Activated CD4-positive, alpha-beta T cell treated with anti-CD3 and anti-CD28 coated beads for 24 hours (primary cell): Measurements from ENCODE around the gene SCAF1.

ENCODE experiments used
- DNase-seq, 2 donors: peaks; one replicate each; pipeline ENCODE4 v3.0.0-alpha.2; 2020; ENCODE audit warnings: low read depth in 2 of 2

Gene SCAF1

DNA sequence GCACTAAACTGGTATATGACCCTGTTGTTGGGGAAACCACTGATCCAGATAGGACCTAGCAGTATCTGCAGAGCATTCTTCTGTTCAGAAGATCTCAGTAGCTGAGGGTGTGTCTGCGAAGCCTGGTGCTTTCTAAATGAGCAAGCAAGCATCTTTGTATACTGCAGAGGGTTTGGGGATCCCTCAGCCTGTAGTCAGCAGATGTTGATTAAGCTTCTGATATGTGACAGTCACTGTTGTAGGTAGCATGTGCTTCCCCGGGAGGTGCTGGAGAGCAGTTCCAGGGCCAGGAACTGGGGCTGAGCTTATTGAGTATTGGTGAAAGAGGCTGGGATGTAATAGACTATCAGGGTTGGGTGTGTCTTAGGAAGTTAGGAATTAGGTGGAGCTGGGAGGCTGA is 1.5 kb downstream of the SCAF1 start:
- no peak for DNase-seq

DNA sequence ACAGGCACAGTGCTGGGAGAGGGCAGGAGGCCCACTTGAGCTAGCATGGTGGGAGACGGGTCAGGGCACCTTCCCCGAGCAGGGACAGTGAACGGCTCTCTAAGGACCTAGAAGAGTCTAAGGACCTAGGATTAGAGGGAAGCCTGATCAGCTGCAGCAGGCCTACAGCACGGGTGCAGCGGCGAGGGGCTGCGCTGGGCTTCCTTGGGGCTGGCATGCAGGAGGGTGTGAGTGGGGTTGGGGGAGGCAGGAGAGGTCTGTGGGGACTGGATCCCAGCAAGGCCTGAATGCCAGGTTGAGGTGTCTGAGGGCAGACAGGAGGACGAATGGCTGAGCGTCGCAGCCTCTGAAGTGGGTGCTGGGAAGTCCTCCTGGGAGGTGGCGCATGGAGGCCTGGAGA is 3.6 kb downstream of the SCAF1 start:
- DNase-seq: no peak

DNA sequence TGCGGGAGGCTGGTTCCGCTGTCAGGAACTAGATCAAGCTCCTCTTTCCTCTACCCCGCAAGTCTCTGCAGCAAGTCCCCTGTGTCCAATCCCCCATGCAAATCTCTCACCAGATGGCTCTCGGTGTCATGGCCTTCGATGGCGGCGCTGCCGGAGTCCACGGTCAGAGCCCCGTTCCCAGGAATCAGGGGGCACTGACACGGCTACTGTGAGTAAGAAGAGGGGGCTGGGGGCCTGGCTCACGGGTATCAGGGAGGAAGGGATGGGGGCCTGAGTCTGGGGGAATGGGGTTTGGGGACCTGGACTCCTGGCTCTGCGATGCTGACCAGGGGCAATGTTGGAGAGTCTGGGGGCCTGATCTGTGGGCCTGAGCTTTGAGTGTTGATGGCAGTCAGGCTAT is 4.0 kb downstream of the SCAF1 start:
- DNase-seq: no peak

DNA sequence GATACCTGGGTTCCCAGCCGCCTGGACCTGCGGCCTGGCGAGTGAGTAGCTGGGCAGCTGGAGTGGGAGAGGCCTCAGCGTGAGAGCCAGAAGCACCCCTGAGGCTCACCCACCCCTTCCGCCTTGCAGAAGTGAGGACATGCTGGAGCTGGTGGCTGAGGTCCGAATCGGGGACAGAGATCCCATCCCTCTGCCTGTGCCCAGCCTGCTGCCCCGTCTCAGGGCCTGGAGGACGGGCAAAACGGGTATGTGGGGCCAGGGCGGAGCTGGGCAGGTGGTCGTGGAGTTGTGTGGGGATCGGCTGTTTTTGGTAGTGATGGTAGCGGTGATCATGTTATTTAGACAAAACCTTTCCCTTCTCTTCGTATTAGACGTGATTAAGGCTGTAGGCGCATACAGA is 4.6 kb downstream of the SCAF1 start:
- DNase-seq: no peak

DNA sequence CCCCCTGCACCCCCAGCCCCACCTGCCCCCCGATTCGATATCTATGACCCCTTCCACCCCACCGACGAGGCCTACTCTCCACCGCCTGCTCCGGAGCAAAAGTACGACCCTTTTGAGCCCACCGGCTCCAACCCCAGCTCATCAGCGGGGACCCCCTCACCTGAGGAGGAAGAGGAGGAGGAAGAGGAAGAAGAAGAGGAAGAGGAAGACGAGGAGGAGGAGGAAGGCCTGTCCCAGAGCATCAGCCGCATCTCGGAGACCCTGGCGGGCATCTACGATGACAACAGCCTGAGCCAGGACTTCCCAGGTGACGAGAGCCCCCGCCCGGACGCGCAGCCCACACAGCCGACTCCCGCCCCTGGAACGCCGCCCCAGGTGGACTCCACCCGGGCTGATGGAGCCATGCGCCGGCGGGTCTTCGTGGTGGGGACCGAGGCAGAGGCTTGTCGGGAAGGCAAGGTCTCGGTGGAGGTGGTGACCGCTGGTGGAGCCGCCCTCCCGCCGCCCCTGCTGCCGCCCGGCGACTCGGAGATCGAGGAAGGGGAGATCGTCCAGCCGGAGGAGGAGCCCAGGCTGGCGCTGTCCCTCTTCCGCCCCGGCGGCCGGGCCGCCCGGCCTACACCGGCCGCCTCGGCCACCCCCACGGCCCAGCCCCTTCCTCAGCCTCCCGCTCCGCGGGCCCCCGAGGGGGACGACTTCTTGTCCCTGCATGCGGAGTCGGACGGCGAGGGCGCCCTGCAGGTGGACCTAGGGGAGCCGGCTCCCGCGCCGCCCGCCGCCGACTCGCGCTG is 9.2 kb downstream of the SCAF1 start:
- DNase-seq: no peak

DNA sequence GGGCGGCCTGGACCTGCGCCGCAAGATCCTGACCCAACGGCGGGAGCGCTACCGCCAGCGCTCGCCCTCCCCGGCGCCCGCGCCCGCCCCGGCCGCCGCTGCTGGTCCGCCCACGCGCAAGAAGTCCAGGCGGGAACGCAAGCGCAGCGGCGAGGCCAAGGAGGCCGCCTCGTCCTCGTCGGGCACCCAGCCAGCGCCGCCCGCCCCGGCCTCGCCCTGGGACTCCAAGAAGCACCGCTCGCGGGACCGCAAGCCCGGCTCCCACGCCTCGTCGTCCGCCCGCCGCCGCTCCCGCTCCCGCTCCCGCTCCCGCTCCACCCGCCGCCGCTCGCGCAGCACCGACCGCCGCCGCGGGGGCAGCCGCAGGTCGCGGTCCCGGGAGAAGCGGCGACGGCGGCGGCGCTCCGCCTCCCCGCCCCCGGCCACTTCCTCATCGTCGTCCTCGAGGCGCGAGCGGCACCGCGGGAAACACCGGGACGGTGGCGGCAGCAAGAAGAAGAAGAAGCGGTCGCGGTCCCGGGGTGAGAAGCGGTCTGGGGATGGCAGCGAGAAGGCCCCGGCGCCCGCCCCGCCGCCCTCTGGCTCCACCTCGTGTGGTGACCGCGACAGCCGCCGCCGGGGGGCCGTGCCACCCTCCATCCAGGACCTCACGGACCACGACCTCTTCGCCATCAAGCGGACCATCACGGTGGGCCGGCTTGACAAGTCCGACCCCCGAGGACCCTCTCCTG is 10.0 kb downstream of the SCAF1 start:
- DNase-seq: no peak

DNA sequence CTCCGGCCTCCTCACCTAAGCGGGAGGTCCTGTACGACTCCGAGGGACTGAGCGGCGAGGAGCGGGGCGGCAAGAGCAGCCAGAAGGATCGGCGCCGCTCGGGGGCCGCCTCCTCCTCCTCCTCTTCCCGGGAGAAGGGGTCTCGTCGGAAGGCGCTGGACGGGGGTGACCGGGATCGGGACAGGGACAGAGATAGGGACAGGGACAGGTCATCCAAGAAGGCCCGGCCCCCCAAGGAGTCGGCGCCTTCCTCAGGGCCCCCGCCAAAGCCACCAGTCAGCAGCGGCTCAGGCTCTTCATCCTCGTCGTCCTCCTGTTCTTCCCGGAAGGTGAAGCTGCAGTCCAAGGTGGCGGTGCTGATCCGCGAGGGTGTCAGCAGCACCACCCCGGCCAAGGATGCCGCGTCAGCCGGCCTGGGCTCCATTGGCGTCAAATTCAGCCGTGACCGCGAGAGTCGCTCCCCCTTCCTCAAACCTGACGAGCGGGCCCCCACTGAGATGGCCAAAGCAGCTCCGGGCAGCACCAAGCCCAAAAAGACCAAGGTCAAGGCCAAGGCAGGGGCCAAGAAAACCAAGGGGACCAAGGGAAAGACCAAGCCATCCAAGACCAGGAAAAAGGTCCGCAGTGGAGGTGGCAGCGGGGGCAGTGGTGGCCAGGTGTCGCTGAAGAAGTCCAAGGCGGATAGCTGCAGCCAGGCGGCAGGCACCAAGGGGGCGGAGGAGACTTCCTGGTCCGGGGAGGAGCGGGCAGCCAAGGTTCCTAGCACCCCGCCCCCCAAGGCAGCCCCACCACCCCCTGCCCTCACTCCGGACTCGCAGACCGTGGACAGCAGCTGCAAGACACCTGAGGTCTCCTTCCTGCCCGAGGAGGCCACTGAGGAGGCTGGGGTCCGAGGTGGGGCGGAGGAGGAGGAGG is 10.8 kb downstream of the SCAF1 start:
- no peak for DNase-seq

DNA sequence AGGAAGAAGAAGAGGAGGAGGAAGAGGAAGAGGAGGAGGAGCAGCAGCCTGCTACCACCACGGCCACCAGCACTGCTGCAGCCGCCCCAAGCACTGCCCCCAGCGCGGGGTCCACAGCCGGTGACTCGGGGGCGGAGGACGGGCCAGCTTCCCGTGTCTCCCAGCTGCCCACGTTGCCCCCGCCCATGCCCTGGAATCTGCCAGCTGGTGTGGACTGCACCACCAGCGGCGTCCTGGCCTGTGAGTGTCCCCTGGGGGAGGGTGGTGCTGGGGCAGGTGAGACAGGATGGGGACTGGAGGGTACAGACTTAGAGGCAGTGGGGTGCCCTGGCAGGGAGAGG is 11.4 kb downstream of the SCAF1 start:
- DNase-seq: no peak

DNA sequence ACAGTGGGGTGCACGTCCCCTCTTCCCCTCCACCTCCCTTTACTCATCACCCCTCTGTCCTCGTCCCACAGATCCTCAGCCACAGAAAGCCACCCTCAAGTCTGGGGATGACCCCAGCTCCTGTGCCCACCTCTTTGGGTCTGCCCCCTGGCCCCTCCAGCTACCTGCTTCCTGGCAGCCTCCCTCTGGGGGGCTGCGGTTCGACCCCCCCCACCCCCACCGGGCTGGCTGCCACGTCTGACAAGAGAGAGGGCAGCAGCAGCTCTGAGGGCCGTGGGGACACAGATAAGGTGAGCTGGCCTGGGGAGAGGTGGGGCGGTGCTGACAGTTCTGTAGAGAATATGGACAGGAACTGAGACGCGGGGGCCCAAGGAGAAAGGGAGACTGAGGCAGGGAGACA is 12.6 kb downstream of the SCAF1 start:
- no peak for DNase-seq

DNA sequence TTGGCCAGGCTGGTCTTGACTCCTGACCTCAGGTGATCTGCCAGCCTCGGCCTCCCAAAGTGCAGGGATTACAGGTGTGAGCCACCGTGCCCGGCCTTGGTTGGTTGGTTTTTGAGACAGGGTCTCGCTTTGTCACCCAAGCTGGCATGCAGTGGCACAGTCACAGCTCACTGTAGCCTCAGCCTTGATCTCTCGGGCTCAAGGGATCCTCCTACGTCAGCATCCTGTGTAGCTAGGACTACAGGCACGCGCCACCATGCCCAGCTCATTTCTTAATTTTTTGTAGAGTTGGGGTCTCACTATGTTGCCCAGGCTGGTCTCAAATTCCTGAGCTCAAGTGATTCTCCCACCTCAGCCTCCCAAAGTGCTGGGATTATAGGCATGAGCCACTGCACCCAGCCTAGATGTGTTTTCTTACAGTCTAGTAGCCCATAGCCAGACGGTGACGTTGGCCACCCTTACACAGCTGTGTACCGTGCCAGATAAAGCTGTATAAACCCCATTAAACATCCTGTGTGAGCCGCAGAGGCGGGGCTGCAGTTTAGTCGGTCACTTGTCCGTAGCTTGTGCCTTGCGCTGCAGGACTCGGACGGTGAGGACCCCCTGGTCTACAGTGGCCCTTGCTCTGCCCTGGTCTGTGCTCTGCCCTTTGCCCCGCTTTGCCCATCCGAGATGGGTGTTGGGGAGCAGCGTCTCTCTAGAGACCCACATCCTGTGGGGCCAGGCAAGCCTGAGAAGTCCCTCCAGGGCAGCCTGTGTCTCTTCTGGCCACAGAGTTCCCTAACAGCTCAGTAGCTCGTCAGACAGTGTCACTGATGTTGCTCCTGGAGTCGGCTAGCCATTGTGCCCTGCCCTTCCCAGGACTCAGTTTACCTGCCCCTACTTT is 13.8 kb downstream of the SCAF1 start:
- no peak for DNase-seq

DNA sequence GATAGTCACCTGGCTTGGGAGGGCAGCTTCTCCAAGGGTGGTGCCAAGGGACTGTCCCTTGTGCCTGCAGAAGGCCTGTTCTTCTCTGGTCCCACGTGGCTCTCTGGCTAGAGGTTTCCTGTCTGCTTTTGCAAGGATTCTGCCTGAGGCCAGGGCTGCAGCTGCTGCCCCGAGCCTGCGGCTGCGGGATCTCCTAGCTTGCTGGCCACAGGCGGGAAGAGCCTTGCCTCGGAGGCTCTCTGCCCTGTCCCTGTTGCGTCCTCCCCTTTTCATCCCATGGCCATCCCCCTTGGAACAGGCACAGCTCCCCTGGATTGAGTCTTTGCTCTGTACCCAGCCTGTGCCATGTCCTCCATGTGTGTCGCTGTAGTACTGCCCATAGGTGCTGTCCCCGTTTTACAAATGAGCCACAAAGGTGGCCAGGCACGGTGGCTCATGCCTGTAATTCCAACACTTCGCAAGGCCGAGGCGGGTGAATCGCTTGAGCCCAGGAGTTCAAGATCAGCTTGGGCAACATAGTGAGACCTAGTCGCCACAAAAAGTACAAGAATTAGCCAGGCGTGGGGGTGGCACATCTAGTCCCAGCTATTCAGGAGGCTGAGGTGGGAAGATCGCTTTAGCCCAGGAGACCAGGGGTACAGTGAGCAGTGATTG is 14.6 kb downstream of the SCAF1 start:
- no peak for DNase-seq

DNA sequence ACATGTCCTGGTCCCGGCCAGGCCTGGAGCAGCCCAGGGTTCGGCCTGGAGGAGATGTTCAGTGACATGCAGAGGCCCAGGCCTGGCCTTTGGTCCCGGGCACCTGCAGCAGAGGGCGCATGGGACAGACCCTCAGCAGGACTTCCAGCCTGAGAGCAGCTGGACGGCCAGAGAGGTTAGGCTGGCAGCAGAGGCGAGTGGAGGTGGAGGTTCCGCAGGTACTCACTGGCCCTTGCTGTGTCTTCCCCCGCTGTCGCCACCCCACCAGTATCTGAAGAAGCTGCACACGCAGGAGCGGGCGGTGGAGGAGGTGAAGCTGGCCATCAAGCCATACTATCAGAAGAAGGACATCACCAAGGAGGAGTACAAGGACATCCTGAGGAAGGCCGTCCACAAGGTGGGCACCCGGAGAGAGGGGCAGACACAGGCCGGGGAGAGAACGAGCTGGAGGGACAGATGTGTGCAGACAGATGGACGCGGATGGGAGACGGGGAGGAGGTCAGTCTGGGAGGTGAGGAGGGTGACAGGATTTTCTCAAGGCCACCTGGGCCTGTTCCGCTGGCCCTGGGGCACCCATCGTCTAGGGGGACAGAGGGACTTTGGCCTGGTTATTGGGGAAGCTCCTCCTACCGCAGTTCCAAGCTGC is 15.6 kb downstream of the SCAF1 start:
- DNase-seq: no peak

DNA sequence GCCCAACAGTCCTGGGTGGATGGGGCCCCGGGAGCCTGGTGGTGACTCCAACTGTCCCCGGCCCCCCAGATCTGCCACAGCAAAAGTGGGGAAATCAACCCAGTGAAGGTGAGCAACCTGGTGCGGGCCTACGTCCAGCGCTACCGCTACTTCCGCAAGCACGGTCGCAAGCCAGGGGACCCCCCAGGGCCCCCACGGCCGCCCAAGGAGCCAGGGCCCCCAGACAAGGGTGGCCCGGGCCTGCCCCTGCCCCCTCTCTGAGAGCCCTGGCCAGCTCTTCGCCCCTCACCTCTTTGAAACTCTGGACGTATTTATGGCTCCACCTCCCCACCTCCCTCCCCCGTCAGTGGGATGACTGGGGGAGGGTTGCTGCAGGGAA is 16.1 kb downstream of the SCAF1 start:
- DNase-seq: no peak

DNA sequence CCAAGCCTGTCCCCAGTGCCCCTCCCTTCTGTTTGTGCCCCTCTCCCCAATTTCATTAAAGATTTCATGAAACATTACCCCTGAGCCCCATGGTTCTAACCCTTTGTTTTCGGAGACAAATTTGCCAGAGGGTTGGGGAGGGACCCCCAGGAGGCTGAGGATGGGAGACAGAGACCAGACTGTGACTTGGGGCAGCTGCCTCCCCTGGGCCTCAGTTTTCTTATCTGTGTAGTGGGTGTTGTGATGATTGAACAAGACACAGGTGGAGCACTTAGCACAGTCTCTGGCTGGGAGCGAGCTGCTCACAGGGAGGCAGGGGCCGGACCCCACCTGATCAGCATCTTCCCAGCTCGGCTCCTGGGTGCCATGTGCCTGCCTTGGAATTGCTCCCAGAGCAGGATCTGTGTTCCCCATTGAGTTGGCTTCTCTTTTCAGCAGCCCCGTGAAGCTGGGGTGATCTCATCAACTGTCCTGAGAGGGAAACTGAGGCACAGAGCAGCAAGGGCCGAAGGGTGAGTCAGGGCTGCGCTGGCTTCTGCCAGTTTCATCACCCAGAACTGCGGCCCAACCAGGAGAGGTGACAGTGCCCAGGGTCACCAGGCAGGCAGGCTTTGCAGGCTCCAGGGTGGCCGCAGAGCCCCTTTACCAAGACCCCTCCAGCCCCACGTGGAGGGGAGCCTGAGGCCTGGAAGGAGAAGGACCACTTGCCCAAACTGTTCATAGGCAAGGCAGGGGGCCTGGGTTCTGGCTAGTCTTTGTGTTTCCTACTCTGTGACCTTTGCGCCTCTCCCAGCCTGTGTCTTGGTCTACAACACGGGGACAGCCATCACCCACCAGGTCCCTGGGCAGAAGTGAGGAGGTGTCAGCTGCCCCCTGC is 16.8 kb downstream of the SCAF1 start:
- DNase-seq: no peak

DNA sequence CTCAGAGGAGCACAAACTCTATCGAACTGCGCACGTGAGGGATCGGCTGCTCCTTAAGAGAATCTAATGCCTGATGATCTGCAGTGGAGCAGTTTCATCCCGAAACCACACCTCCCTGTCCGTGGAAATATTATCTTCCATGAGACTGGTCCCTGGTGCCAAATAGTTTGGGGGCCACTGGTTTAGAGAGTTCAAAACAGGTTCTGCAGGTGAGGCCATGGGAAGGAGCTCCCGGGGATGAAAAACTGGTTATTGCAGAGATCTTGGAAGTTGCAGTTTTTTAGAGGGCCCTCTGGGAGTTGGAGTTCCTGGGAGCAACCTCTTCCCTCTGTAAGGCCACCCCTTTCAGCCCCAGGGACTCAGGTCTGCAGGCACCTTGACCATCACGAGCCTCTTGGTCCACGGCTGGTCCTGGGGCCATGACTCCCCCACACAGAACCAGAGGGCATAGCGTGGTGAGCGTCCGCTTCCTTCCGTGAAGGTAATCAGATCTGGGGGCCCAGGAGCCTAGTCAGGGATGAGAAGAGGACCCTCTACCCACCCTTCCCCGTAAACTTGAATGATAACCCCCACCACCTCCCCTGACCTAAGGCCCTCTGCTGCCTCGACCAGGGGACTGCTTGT is 18.4 kb downstream of the SCAF1 start:
- no peak for DNase-seq

DNA sequence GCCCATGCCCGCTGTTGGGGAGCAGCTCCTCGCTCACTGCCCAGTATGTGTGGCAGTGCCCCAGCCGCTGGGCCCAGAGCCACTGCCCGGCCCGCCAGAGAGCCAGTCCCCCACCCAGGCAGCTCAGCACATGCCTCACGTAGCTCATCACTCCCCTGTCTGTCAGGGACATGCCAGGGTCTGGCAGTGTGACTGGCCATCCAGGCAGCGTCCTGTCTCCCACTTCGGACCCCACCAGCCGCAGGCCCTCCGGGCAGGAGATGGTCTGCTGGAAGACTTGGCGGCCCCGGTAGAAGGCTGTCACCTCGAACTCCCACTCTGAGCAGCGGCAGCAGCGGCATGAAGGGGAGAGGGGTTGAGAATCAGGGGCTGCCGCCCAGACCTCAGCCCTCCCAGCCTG is 20.0 kb downstream of the SCAF1 start:
- no peak for DNase-seq

DNA sequence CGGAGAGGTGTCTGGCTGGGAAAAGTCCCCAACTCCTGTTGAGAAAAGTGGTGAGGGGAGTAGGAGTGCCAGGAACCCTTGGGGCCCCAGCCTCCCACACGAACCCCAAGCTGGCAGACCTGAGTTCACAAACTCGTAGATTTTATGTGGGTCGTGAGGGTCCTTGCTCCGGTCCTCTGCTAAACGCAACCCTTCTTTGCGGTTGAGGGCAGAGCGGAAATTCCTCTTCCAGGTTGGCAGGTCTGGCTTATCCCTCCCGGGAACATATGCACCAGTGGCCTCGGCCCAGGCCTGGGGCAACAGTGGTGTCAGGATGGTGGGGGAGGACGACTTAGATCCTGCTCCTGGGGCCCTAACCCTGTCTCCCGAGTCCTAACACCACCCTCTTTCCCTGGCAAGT is 21.2 kb downstream of the SCAF1 start:
- DNase-seq: no peak

DNA sequence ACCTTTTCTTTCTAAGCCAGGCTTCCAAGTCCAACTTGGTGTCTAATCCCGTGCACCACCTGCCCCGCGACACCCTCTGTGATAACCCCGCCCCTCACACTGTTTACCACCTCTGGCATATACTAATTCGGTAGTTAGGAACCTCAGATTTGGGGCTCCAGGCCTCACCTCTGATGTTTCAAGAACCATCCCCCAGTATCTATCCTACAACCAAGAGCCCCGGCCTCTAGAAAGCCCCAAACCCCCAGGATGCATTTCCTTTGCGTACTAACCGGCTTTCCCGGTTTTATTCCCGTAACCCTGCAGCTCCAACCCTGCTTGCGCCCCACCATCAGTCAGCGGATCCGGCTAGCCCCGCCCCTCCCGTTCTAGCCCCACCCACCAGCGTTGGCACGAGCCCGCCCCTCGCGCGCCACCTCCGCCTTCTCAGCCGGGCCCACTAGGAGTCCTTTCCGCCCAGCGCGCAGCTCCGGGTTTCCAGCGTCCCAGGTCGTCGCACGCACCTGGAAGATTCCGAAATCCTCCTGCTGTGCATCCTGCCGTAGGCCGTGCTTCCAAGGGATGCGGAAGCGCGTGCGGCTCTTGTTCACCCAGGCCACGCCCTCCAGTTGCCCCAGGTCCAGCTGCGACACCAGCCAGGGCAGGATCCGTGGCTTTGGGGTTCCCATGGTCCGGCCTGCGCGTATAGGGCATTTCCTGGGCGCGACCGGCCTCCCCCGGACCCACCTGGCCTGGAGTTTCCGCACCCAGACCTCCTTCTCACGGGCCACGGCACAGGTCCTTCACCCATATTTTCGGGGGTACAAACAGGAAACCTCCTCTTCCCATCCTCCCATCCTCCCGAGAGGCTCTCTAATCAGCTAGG is 22.4 kb downstream of the SCAF1 start:
- DNase-seq: peak; percentile 89 to 97
